Amygdala (tissue), 56 donors: ENCODE measurements around the gene WNT1.

Experiments used
- DNase-seq, 56 donors: peaks; one replicate each; lab custom pipeline; 2025; lab: John Stamatoyannopoulos, UW

Gene WNT1

GRCh38 chr12:48997719-48998496 is 19.8 kb downstream of the WNT1 start:
- DNase-seq, result peak in 1 of 56 donors; percentile 19

- DNase-seq, result no peak
Observed at GRCh38 chr12:48998497-48999353, 20.6 kb downstream of the WNT1 start.

- DNase-seq, result peak in 36 of 56 donors; percentile 16 to 86 (median 46)
Observed at GRCh38 chr12:48999371-49000131, 21.4 kb downstream of the WNT1 start, which contains the start of gene DDN. Gene DDN, minus strand, starts transcription at chr12:48999375. Its CDS starts 88 bp downstream, at chr12:48999287.

GRCh38 chr12:49000346-49000745 is 22.2 kb downstream of the WNT1 start:
- DNase-seq, result peak in 25 of 56 donors; percentile 16 to 79 (median 46)

- DNase-seq, result no peak
Observed at GRCh38 chr12:49008943-49009342, 30.8 kb downstream of the WNT1 start.

- DNase-seq, result no peak
Observed at GRCh38 chr12:49010092-49010668, 32.1 kb downstream of the WNT1 start.

- DNase-seq, result no peak
Observed at GRCh38 chr12:49012739-49013138, 34.6 kb downstream of the WNT1 start.

GRCh38 chr12:49013428-49013827 is 35.3 kb downstream of the WNT1 start:
- no peak for DNase-seq

- no peak for DNase-seq
Observed at GRCh38 chr12:49014547-49014946, 36.4 kb downstream of the WNT1 start.

GRCh38 chr12:49015196-49015595 is 37.1 kb downstream of the WNT1 start:
- no peak for DNase-seq

GRCh38 chr12:49017891-49018260 is 39.8 kb downstream of the WNT1 start:
- peak in 3 of 56 donors; percentile 16 to 23 (median 16) for DNase-seq

- peak; percentile 59 to 98 (median 90) for DNase-seq
Observed at GRCh38 chr12:49018261-49019119, 40.4 kb downstream of the WNT1 start, which contains the start of gene PRKAG1. Gene PRKAG1, minus strand, starts transcription at chr12:49018776. Its CDS starts 36 bp downstream, at chr12:49018740.

- no peak for DNase-seq
Observed at GRCh38 chr12:49019120-49019430, 41.0 kb downstream of the WNT1 start.

- DNase-seq, result no peak
Observed at GRCh38 chr12:49019443-49020324, 41.6 kb downstream of the WNT1 start.

- no peak for DNase-seq
Observed at GRCh38 chr12:49020441-49020840, 42.3 kb downstream of the WNT1 start.

GRCh38 chr12:49021292-49021915 is 43.3 kb downstream of the WNT1 start:
- no peak for DNase-seq

- DNase-seq, result no peak
Observed at GRCh38 chr12:49022558-49023178, 44.5 kb downstream of the WNT1 start.
